ENCODE measurements around the gene POLDIP2.

Gene POLDIP2

GRCh38 chr17:28317099-28317965, 40.0 kb downstream of the POLDIP2 start:
- no peak for DNase-seq (ENCODE audit: low spot score)

- DNase-seq (ENCODE audit: low spot score): no peak
Measured at GRCh38 chr17:28315846-28316705, 41.3 kb downstream of the POLDIP2 start.

- DNase-seq (ENCODE audit: low spot score): no peak
Measured at GRCh38 chr17:28313841-28314240, 43.5 kb downstream of the POLDIP2 start.

GRCh38 chr17:28306954-28307401, 50.3 kb downstream of the POLDIP2 start:
- no peak for DNase-seq (ENCODE audit: low spot score)

GRCh38 chr17:28298449-28298848, 58.9 kb downstream of the POLDIP2 start:
- no peak for DNase-seq (ENCODE audit: low spot score)

All from left forelimb (tissue), 1 donor.